Measurements from ENCODE around the gene ERFL.

Gene ERFL

GRCh38 chr19:41909706-41910105, 18.5 kb downstream of the ERFL start:
- no peak overlapping the region for H3K27ac ChIP-seq (ENCODE audit: poor library complexity, severe bottlenecking)
- DNase-seq (ENCODE audit: low spot score) (no peak), ATAC-seq (ENCODE audit: low read depth) (no peak)
- no peaks in the 10 kb centered on the region for H3K9me3 ChIP-seq (ENCODE audit: severe bottlenecking)
- H3K4me1 ChIP-seq (ENCODE audit: insufficient read depth, poor library complexity, severe bottlenecking): no peaks in the 10 kb centered on the region
- H3K4me3 ChIP-seq (ENCODE audit: severe bottlenecking): no peak overlapping the region
- peaks cover 40% of the 10 kb centered on the region for H3K27me3 ChIP-seq (ENCODE audit: insufficient read depth, poor library complexity, severe bottlenecking)
- peaks cover 24% of the 10 kb centered on the region for H3K36me3 ChIP-seq (ENCODE audit: low read depth)
- no peak for TF ChIP-seq CTCF (IDR thresholded peaks at IDR 0.05; ENCODE audit: poor library complexity, severe bottlenecking)

DNA sequence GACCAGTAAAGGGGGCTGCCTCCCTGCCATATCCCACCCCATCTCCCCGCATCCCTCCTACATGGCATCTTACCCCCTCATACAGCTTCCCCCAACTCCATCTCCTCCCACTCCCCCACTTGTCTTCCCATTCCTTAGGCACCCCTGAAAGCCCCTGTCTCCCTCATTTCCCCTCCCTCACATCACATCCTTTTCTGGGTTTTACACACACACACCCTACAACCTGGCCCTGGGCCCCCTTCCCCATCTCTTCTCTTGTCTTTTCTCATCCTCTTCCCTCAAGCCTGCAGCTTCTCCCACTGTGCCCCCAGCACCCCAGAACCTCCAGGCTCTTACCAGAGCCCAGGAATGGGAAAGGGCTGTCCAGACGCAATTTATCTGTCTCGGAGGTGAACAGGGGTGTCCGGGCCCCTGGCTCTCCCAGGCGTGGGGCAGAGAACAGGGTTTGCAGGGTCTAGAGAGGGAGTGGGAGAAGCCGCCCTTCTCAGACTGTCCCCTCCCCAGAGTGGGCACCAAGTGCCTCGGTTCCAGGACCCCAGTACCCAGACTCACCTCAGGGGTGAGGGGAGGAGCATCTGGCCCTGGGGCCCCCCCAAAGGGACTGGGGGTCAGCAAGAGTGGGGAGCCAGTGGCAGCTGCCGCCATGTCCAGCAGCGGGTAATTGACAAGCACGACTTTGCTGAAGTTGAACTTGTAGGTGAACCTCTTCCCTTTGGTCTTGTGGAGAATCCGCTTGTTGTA, 19.4 kb downstream of the ERFL start:
- no peak overlapping the region for H3K4me3 ChIP-seq (ENCODE audit: severe bottlenecking)
- H3K9me3 ChIP-seq (ENCODE audit: severe bottlenecking): no peaks in the 10 kb centered on the region
- no peaks in the 10 kb centered on the region for H3K4me1 ChIP-seq (ENCODE audit: insufficient read depth, poor library complexity, severe bottlenecking)
- DNase-seq (ENCODE audit: low spot score) (no peak), ATAC-seq (ENCODE audit: low read depth) (no peak)
- peaks cover 35% of the 10 kb centered on the region for H3K27me3 ChIP-seq (ENCODE audit: insufficient read depth, poor library complexity, severe bottlenecking)
- no peak for TF ChIP-seq CTCF (IDR thresholded peaks at IDR 0.05; ENCODE audit: poor library complexity, severe bottlenecking)
- no peak overlapping the region for H3K27ac ChIP-seq (ENCODE audit: poor library complexity, severe bottlenecking)
- H3K36me3 ChIP-seq (ENCODE audit: low read depth): peaks cover 32% of the 10 kb centered on the region

GRCh38 chr19:41907994-41908615, 20.1 kb downstream of the ERFL start:
- ATAC-seq (ENCODE audit: low read depth) (no peak), DNase-seq (ENCODE audit: low spot score) (no peak)
- TF ChIP-seq CTCF (IDR thresholded peaks at IDR 0.05; ENCODE audit: poor library complexity, severe bottlenecking): no peak
- Histone ChIP-seq H3K9me3 (ENCODE audit: severe bottlenecking) (no peaks in the 10 kb centered on the region), H3K27ac (ENCODE audit: poor library complexity, severe bottlenecking) (no peak overlapping the region), H3K4me1 (ENCODE audit: insufficient read depth, poor library complexity, severe bottlenecking) (no peaks in the 10 kb centered on the region), H3K4me3 (ENCODE audit: severe bottlenecking) (no peak overlapping the region), H3K36me3 (ENCODE audit: low read depth) (peaks cover 40% of the 10 kb centered on the region), H3K27me3 (ENCODE audit: insufficient read depth, poor library complexity, severe bottlenecking) (peaks cover 28% of the 10 kb centered on the region)

GRCh38 chr19:41906916-41907680, 21.2 kb downstream of the ERFL start:
- no peak for TF ChIP-seq CTCF (IDR thresholded peaks at IDR 0.05; ENCODE audit: poor library complexity, severe bottlenecking)
- no peaks in the 10 kb centered on the region for H3K4me1 ChIP-seq (ENCODE audit: insufficient read depth, poor library complexity, severe bottlenecking)
- ATAC-seq (ENCODE audit: low read depth) (no peak), DNase-seq (ENCODE audit: low spot score) (no peak)
- no peak overlapping the region for H3K4me3 ChIP-seq (ENCODE audit: severe bottlenecking)
- peaks cover 49% of the 10 kb centered on the region for H3K36me3 ChIP-seq (ENCODE audit: low read depth)
- peaks cover 17% of the 10 kb centered on the region for H3K27me3 ChIP-seq (ENCODE audit: insufficient read depth, poor library complexity, severe bottlenecking)
- H3K9me3 ChIP-seq (ENCODE audit: severe bottlenecking): no peaks in the 10 kb centered on the region
- no peak overlapping the region for H3K27ac ChIP-seq (ENCODE audit: poor library complexity, severe bottlenecking)

All from RWPE2 (cell line).